HCT116 (cell line): ENCODE data around the gene ZNF282. TPM values are rescaled to one million over a fixed set of nuclear protein-coding genes. Genes with fewer than 3 reads are reported as not detected.

Source experiments
- ATAC-seq: fragments of 200-7000 bp; cut with Tn5 transposase; 2 replicates; pipeline ENCODE4 v1.9.1; 2020; ENCODE audit warnings: mild to moderate bottlenecking, moderate library complexity
- BruUV-seq: library from RNA; stranded (reverse); fragments of 400-500 nt; replicated peaks from 2 replicates; lab custom pipeline; 2021; lab: Mats Ljungman, UMichigan
- CTCF ChIA-PET: fragments of 300-600 bp; sonication (Branson Sonifier 250); formaldehyde crosslinking; loops from one replicate; lab custom pipeline; 2021; ENCODE audit warnings: antibody characterized with exemption; lab: Charles Lee
- POLR2A ChIA-PET: fragments of 300-600, 350-600 bp; sonication (Branson Sonifier 250); formaldehyde crosslinking; loops from one replicate; lab custom pipeline; 2021; ENCODE audit warnings: antibody characterized with exemption; lab: Charles Lee
- RAD21 ChIA-PET, 2 experiments: fragments of 300-600 bp; sonication (Branson Sonifier 250); formaldehyde crosslinking; loops; one replicate each; lab custom pipeline; 2023; ENCODE audit warnings: low total read pairs in 2 of 2; ENCODE audit not compliant: uncharacterized antibody in 2 of 2, unreplicated experiment in 2 of 2, low non-redundant PET in 1 of 2; lab: Charles Lee
- DNase-seq: peaks from one replicate; pipeline ENCODE4 v3.0.0-alpha.2; 2010; ENCODE audit warnings: low read depth, low spot score
- H2AFZ ChIP-seq: fragments of 200-600 bp; shearing (Covaris generic), sonication (generic); 2 replicates; pipeline ENCODE4 v1.6.1; 2017; ENCODE audit warnings: low read depth, mixed run types, mixed read lengths, antibody characterized with exemption, low read length; ENCODE audit not compliant: poor library complexity, severe bottlenecking
- H3K27ac ChIP-seq: 2 replicates; pipeline ENCODE4 v1.5.1; 2012; ENCODE audit warnings: low read depth, low read length
- H3K27me3 ChIP-seq: fragments of 200-600 bp; sonication (generic); 2 replicates; pipeline ENCODE4 v1.6.1; 2016; ENCODE audit warnings: mixed run types, low read length, mixed read lengths; ENCODE audit not compliant: insufficient read depth
- H3K36me3 ChIP-seq, 2 experiments: fragments of 200-500 bp in 1 of 2; fragments of 200-600 bp in 1 of 2; sonication (Bioruptor generic) in 1 of 2; sonication (generic) in 1 of 2; 2 replicates each; pipeline versions ENCODE4 v1.5.1 to v1.6.1; 2014 to 2016; ENCODE audit warnings: low read length in 2 of 2, inconsistent platforms in 1 of 2, mixed read lengths in 1 of 2, mixed run types in 1 of 2; ENCODE audit not compliant: insufficient read depth in 2 of 2, control insufficient read depth in 1 of 2
- H3K4me1 ChIP-seq, 2 experiments: fragments of 200-600 bp in 1 of 2; sonication (generic) in 1 of 2; 2 replicates each; pipeline versions ENCODE4 v1.5.1 to v1.6.1; 2012 to 2017; ENCODE audit warnings: low read length in 2 of 2, inconsistent platforms in 1 of 2, mild to moderate bottlenecking in 1 of 2, mixed read lengths in 1 of 2, mixed run types in 1 of 2, moderate library complexity in 1 of 2; ENCODE audit not compliant: insufficient read depth in 2 of 2, control insufficient read depth in 1 of 2
- H3K4me2 ChIP-seq: fragments of 200-600 bp; sonication (generic); 2 replicates; pipeline ENCODE4 v1.6.1; 2017; ENCODE audit warnings: mixed run types, low read length, mixed read lengths
- H3K4me3 ChIP-seq, 2 experiments: fragments of 200-600 bp in 1 of 2; sonication (generic) in 1 of 2; replicated peaks in 1 of 2; 2 replicates each; pipeline ENCODE4 v1.5.1; 2011 to 2016; ENCODE audit warnings: low read length in 2 of 2, control low read depth in 1 of 2, low read depth in 1 of 2, mild to moderate bottlenecking in 1 of 2, mixed read lengths in 1 of 2, mixed run types in 1 of 2
- H3K79me2 ChIP-seq: fragments of 200-600 bp; sonication (generic); 2 replicates; pipeline ENCODE4 v1.6.1; 2017; ENCODE audit warnings: mild to moderate bottlenecking, mixed run types, low read length, moderate library complexity, mixed read lengths; ENCODE audit not compliant: insufficient read depth
- H3K9ac ChIP-seq: fragments of 200-600 bp; sonication (generic); 2 replicates; pipeline ENCODE4 v1.6.1; 2016; ENCODE audit warnings: low read length, mixed read lengths
- H3K9me2 ChIP-seq: fragments of 200-600 bp; sonication (generic), shearing (Covaris generic); 2 replicates; pipeline ENCODE4 v1.6.1; 2017; ENCODE audit warnings: mixed run types, mild to moderate bottlenecking, moderate library complexity; ENCODE audit not compliant: insufficient read depth
- H3K9me3 ChIP-seq, 2 experiments: fragments of 200-500 bp in 1 of 2; fragments of 200-600 bp in 1 of 2; sonication (Bioruptor generic) in 1 of 2; sonication (generic) in 1 of 2; 2 replicates each; pipeline ENCODE4 v1.6.1; 2014 to 2017; ENCODE audit warnings: low read length in 2 of 2, mixed read lengths in 2 of 2, inconsistent platforms in 1 of 2, low read depth in 1 of 2, mild to moderate bottlenecking in 1 of 2, mixed run types in 1 of 2, moderate library complexity in 1 of 2; ENCODE audit not compliant: control insufficient read depth in 1 of 2, insufficient read depth in 1 of 2
- H4K20me1 ChIP-seq: fragments of 200-600 bp; sonication (generic), shearing (Covaris generic); 2 replicates; pipeline ENCODE4 v1.6.1; 2017; ENCODE audit warnings: mixed run types, mild to moderate bottlenecking, moderate library complexity; ENCODE audit not compliant: insufficient read depth
- ATF3 ChIP-seq: IDR thresholded peaks from 2 replicates; pipeline ENCODE4 v1.6.1; 2012
- CBX3 ChIP-seq: IDR thresholded peaks from 2 replicates; pipeline ENCODE4 v1.6.1; 2012; ENCODE audit warnings: low read depth
- CTCF ChIP-seq, 3 experiments: fragments of 200-600 bp in 1 of 3; sonication (generic) in 1 of 3; IDR thresholded peaks in 2 of 3; conservative IDR thresholded peaks in 1 of 3; 2 replicates each; pipeline ENCODE4 v1.5.1; 2012 to 2017; ENCODE audit warnings: low read depth in 2 of 3, low read length in 2 of 3, antibody characterized with exemption in 1 of 3, borderline replicate concordance in 1 of 3, control low read depth in 1 of 3, mild to moderate bottlenecking in 1 of 3, mixed read lengths in 1 of 3, mixed run types in 1 of 3, moderate library complexity in 1 of 3; ENCODE audit not compliant: insufficient read depth in 1 of 3
- ELF1 ChIP-seq: IDR thresholded peaks from 2 replicates; pipeline ENCODE4 v1.6.1; 2012; ENCODE audit warnings: low read depth, borderline replicate concordance
- EZH2 ChIP-seq: fragments of 200-600 bp; sonication (generic); IDR thresholded peaks from 2 replicates; pipeline ENCODE4 v1.6.1; 2017; ENCODE audit warnings: antibody characterized with exemption, mixed run types
- EZH2phosphoT487 ChIP-seq: fragments of 200-600 bp; IDR thresholded peaks from 2 replicates; pipeline ENCODE4 v1.6.1; 2018; ENCODE audit warnings: antibody characterized with exemption, borderline replicate concordance
- FOSL1 ChIP-seq: IDR thresholded peaks from 2 replicates; pipeline ENCODE4 v1.6.1; 2012; ENCODE audit warnings: low read depth
- JUND ChIP-seq: IDR thresholded peaks from 2 replicates; pipeline ENCODE4 v1.6.1; 2012
- MAX ChIP-seq: IDR thresholded peaks from 2 replicates; pipeline ENCODE4 v1.6.1; 2012
- POLR2A ChIP-seq: IDR thresholded peaks from 2 replicates; pipeline ENCODE4 v1.7.0; 2011; ENCODE audit warnings: borderline replicate concordance; ENCODE audit not compliant: insufficient read depth, insufficient read length; ENCODE audit errors: extremely low read depth
- SRF ChIP-seq: IDR thresholded peaks from 2 replicates; pipeline ENCODE4 v1.6.1; 2012; ENCODE audit warnings: low read depth
- TCF7L2 ChIP-seq: IDR thresholded peaks from 2 replicates; pipeline ENCODE4 v1.7.0; 2011; ENCODE audit warnings: borderline replicate concordance, inconsistent platforms; ENCODE audit not compliant: insufficient read depth, insufficient read length; ENCODE audit errors: extremely low read depth
- YY1 ChIP-seq: IDR thresholded peaks from 2 replicates; pipeline ENCODE4 v1.6.1; 2011; ENCODE audit warnings: low read length, low read depth, moderate library complexity, mild to moderate bottlenecking; ENCODE audit not compliant: insufficient replicate concordance; ENCODE audit errors: extremely low read depth
- ZFX ChIP-seq: fragments of 450-650 bp; IDR thresholded peaks from 2 replicates; pipeline ENCODE4 v1.6.1; 2017
- ZNF274 ChIP-seq: fragments of 200-500 bp; sonication (Bioruptor generic); IDR thresholded peaks from 2 replicates; pipeline ENCODE4 v1.6.1; 2014; ENCODE audit warnings: mild to moderate bottlenecking, low read depth, low read length, inconsistent platforms
- intact Hi-C: fragments of 100-400 bp; cut with micrococcal nuclease; formaldehyde crosslinking; loops from 2 replicates; pipeline ENCODE4 v1.10.0; 2022
- total RNA-seq: library from RNA; stranded (reverse); gene quantifications from one replicate; pipeline ENCODE4 v1.2.1, GENCODE V29; 2021; ENCODE audit not compliant: unreplicated experiment

Gene ZNF282
- total RNA-seq, 1 experiment from 2014 or later: 30.4 TPM

GRCh38 chr7:149220534-149220933 lies 25.2 kb downstream of the ZNF282 start (continued):
- TF ChIP-seq YY1: no peak
- no peak for TF ChIP-seq ZFX
- no peak for TF ChIP-seq JUND
- TF ChIP-seq, all 23 proteins: peak for 0

- Histone ChIP-seq H4K20me1 (no peaks in the 10 kb centered on the region), H3K36me3 (peaks cover 13 to 24% of the 10 kb centered on the region in 2 experiments; a peak in 3 of 4 replicates), H3K9me3 (no peaks in the 10 kb centered on the region), H3K27me3 (no peaks in the 10 kb centered on the region), H3K27ac (no peak overlapping the region), H3K4me3 (no peak overlapping the region), H3K79me2 (no peaks in the 10 kb centered on the region)
- DNase-seq: no peak
- ChIA-PET RAD21 (no interaction called here), POLR2A (no interaction called here)
- TF ChIP-seq ZNF274 (no peak), YY1 (no peak), MAX (no peak), ATF3 (no peak), SRF (no peak), JUND (no peak), EZH2phosphoT487 (no peak), CTCF (IDR thresholded peaks at IDR 0.05 in 2 of 3, conservative IDR thresholded peaks at IDR 0.05 in 1 of 3; ENCODE audit: borderline replicate concordance in 1 of 3, insufficient read depth in 1 of 3, low read depth in 2 of 3, low read length in 2 of 3) (no peak), EZH2 (no peak), CBX3 (no peak), FOSL1 (no peak), ELF1 (no peak), TCF7L2 (no peak), POLR2A (no peak)
- TF ChIP-seq, all 23 proteins: peak for 0
- H3K9ac ChIP-seq: no peak overlapping the region
- CTCF ChIA-PET: no interaction called here
- intact Hi-C loops: no loop called here
- no peaks in the 10 kb centered on the region for H3K9me2 ChIP-seq
- no peak for ATAC-seq
- H2AFZ ChIP-seq: no peak overlapping the region
- no peaks in the 10 kb centered on the region for H3K4me1 ChIP-seq
- H3K4me2 ChIP-seq: no peak overlapping the region
- no TSS peak for BruUV-seq
These were observed 27.8 kb downstream of the ZNF282 start for GRCh38 chr7:149223176-149223575.
